Endodermal cell (in vitro differentiated cells): ENCODE results near the gene BAIAP2L2. TPM values are rescaled to one million over a fixed set of nuclear protein-coding genes. Genes with fewer than 3 reads are reported as not detected.

Experiments used
- DNase-seq: peaks from one replicate; pipeline ENCODE4 v3.0.0-alpha.2; 2017
- H3K27ac ChIP-seq: 2 replicates; pipeline ENCODE4 v1.5.1; 2013; ENCODE audit warnings: mild to moderate bottlenecking, low read depth, low read length, moderate library complexity
- H3K27me3 ChIP-seq: 2 replicates; pipeline ENCODE4 v1.6.1; 2013; ENCODE audit warnings: mild to moderate bottlenecking, low read length, moderate library complexity; ENCODE audit not compliant: insufficient read depth, control insufficient read depth, poor library complexity, severe bottlenecking
- H3K36me3 ChIP-seq: 2 replicates; pipeline ENCODE4 v1.7.0; 2013; ENCODE audit warnings: mild to moderate bottlenecking, low read length, moderate library complexity; ENCODE audit not compliant: control insufficient read depth, insufficient read depth
- H3K4me1 ChIP-seq: one replicate; pipeline ENCODE4 v1.7.0; 2013; ENCODE audit warnings: low read length; ENCODE audit not compliant: control insufficient read depth, insufficient read depth
- H3K4me3 ChIP-seq: 2 replicates; pipeline ENCODE4 v1.5.1; 2013; ENCODE audit warnings: mild to moderate bottlenecking, low read length, moderate library complexity
- H3K9ac ChIP-seq: 2 replicates; pipeline ENCODE4 v1.6.1; 2013; ENCODE audit warnings: mild to moderate bottlenecking, low read length, moderate library complexity; ENCODE audit not compliant: poor library complexity, severe bottlenecking; ENCODE audit errors: extremely low read depth
- H3K9me3 ChIP-seq: 2 replicates; pipeline ENCODE4 v1.6.1; 2013; ENCODE audit warnings: mild to moderate bottlenecking, low read length, moderate library complexity; ENCODE audit not compliant: control insufficient read depth
- H3K27ac Mint-ChIP-seq: 2 replicates; pipeline ENCODE4 v1.8.0; 2020; ENCODE audit warnings: mixed read lengths
- H3K27me3 Mint-ChIP-seq: 2 replicates; pipeline ENCODE4 v1.8.0; 2021; ENCODE audit warnings: mild to moderate bottlenecking, mixed read lengths; ENCODE audit not compliant: insufficient read depth
- H3K36me3 Mint-ChIP-seq: 2 replicates; pipeline ENCODE4 v1.8.0; 2020; ENCODE audit warnings: low read depth, mixed read lengths
- H3K4me1 Mint-ChIP-seq: 2 replicates; pipeline ENCODE4 v1.8.0; 2020; ENCODE audit warnings: mixed read lengths
- H3K4me3 Mint-ChIP-seq: 2 replicates; pipeline ENCODE4 v1.8.0; 2020; ENCODE audit warnings: mild to moderate bottlenecking, moderate library complexity, mixed read lengths
- H3K9me3 Mint-ChIP-seq: 2 replicates; pipeline ENCODE4 v1.8.0; 2020; ENCODE audit warnings: mild to moderate bottlenecking, mixed read lengths
- CTCF ChIP-seq: fragments of 200-600 bp; sonication (generic); conservative IDR thresholded peaks from 2 replicates; pipeline ENCODE4 v1.5.0; 2021; ENCODE audit warnings: antibody characterized with exemption, mild to moderate bottlenecking
- WGBS, 2 experiments: methylation state at CpG; one replicate each; pipeline versions ENCODE4 v1.1.5 to v1.1.7; 2013; ENCODE audit warnings: missing lambda C conversion rate in 2 of 2, mixed read lengths in 1 of 2; ENCODE audit not compliant: insufficient coverage in 1 of 2, insufficient read length in 1 of 2; 5-methylcytosine and 5-hydroxymethylcytosine counted together
- total RNA-seq, 2 donors: library from RNA; stranded (reverse); fragmentation: NEBNext Ultra II Directional in 1 of 2; extraction: Animal tissue kit (Norgen Biotek cat#: 25700) in 1 of 2; gene quantifications; 2 replicates in 1 of 2; 3 replicates in 1 of 2; pipeline ENCODE4 v1.2.1, GENCODE V29; 2021

BAIAP2L2 gene
- total RNA-seq, 2 donors from 2014 or later: 1.4 to 3.7 TPM

GRCh38 chr22:38070250-38070921 is 40.1 kb downstream of the BAIAP2L2 start:
- peak overlapping the region; percentile 55 for H3K27ac ChIP-seq
- H3K9ac ChIP-seq: no peak overlapping the region
- WGBS, 2 experiments: 75 to 84% methylated on average over 3 to 11 of the region's 11 CpGs
- H3K27me3 ChIP-seq: no peaks in the 10 kb centered on the region
- H3K4me3 Mint-ChIP-seq: no peak overlapping the region
- H3K36me3 Mint-ChIP-seq: peaks cover 52% of the 10 kb centered on the region
- peak overlapping the region; percentile 23 for H3K27ac Mint-ChIP-seq
- DNase-seq: no peak
- H3K36me3 ChIP-seq: peaks cover 35% of the 10 kb centered on the region
- H3K4me1 ChIP-seq: no peaks in the 10 kb centered on the region
- H3K9me3 ChIP-seq: no peaks in the 10 kb centered on the region
- no peaks in the 10 kb centered on the region for H3K9me3 Mint-ChIP-seq
- no peaks in the 10 kb centered on the region for H3K27me3 Mint-ChIP-seq
- H3K4me3 ChIP-seq: no peak overlapping the region
- no peaks in the 10 kb centered on the region for H3K4me1 Mint-ChIP-seq
- TF ChIP-seq CTCF: no peak

- Histone ChIP-seq H3K9ac (no peak overlapping the region), H3K4me3 (no peak overlapping the region), H3K27ac (no peak overlapping the region), H3K36me3 (peaks cover 41% of the 10 kb centered on the region), H3K9me3 (no peaks in the 10 kb centered on the region), H3K4me1 (no peaks in the 10 kb centered on the region), H3K27me3 (no peaks in the 10 kb centered on the region)
- Mint-ChIP-seq H3K27ac (peak overlapping the region; percentile 23), H3K4me3 (no peak overlapping the region), H3K9me3 (no peaks in the 10 kb centered on the region), H3K36me3 (peaks cover 58% of the 10 kb centered on the region), H3K4me1 (no peaks in the 10 kb centered on the region), H3K27me3 (no peaks in the 10 kb centered on the region)
- peak; percentile 67 for TF ChIP-seq CTCF
- WGBS, 2 experiments: 88 to 94% methylated on average over 10 to 21 of the region's 21 CpGs
- peak; percentile 77 for DNase-seq
These were observed 40.9 kb downstream of the BAIAP2L2 start for GRCh38 chr22:38069372-38070249.

GRCh38 chr22:38068641-38069371 is 41.7 kb downstream of the BAIAP2L2 start:
- no peaks in the 10 kb centered on the region for H3K9me3 ChIP-seq
- no peak overlapping the region for H3K4me3 ChIP-seq
- no peaks in the 10 kb centered on the region for H3K27me3 Mint-ChIP-seq
- DNase-seq: no peak
- peaks cover 43% of the 10 kb centered on the region for H3K36me3 ChIP-seq
- H3K4me3 Mint-ChIP-seq: no peak overlapping the region
- H3K27ac Mint-ChIP-seq: no peak overlapping the region
- H3K9ac ChIP-seq: no peak overlapping the region
- peaks cover 53% of the 10 kb centered on the region for H3K36me3 Mint-ChIP-seq
- H3K4me1 Mint-ChIP-seq: no peaks in the 10 kb centered on the region
- peak overlapping the region; percentile 36 for H3K27ac ChIP-seq
- no peak for TF ChIP-seq CTCF
- no peaks in the 10 kb centered on the region for H3K27me3 ChIP-seq
- H3K4me1 ChIP-seq: no peaks in the 10 kb centered on the region
- 87 to 93% methylated on average over 6 to 13 of the region's 13 CpGs for WGBS, 2 experiments
- no peaks in the 10 kb centered on the region for H3K9me3 Mint-ChIP-seq
